GM18858 (cell line): ENCODE data around the gene C1QTNF5.

Experiments
- ATAC-seq: cut with Tn5 transposase; IDR thresholded peaks from one replicate; pipeline ENCODE4 v1.9.1; 2021; ENCODE audit not compliant: unreplicated experiment

The C1QTNF5 gene

DNA sequence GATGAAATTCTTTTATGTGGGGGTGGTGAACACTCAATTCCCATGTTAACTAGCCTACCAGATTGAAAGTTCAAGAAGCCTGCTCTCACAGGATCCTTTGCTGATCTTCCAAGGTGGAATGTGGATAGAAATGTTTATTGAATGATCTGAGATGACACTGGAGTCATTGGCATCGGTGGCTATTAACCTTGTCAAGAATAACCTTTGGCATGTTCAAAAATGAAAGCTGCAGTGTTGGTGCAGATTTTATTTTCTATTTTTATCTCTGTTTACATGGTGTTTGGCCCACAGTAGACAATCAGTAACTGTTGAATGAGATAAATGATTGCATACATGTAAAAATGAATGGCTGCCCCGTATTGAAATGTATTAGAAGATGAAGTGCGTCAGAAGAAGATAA is 42.7 kb downstream of the C1QTNF5 start:
- ATAC-seq, result no peak

DNA sequence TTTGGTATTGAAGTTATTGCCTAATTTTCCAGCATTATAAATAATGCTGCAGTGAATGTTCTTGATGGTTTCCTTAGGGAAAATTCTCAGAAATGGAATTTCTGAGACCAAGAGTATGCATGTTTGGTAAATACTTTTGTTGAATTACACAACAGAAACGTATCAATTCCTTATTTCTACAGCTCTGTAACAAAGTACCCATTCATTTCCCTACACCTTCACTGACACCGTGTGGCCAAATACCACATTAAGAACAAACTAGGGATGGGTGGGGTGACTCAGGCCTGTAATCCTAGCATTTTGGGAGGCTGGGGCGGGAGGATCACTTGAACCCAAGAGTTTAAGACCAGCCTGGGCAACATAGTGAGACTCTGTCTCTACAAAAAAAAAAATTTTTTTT is 45.5 kb downstream of the C1QTNF5 start:
- ATAC-seq, result no peak

DNA sequence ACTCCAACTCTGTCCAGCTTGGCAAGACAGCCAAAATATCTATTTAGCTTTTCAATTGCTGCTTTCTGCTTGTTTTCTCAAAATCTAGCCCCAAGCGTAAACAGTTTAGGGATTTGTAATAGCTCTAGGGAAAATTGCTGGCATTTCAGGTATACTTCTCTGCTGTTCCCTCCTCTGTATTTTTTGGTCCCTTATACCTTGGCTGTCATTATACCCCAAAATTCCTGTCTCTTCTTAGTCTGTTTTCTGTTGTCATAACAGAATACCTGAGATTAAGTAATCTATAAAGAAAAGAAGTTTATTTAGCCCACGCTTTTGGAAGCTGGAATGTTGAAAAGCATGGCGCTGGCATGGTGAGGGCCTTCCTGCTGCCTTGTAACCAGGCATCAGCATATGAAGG is 47.2 kb downstream of the C1QTNF5 start:
- ATAC-seq, result no peak

DNA sequence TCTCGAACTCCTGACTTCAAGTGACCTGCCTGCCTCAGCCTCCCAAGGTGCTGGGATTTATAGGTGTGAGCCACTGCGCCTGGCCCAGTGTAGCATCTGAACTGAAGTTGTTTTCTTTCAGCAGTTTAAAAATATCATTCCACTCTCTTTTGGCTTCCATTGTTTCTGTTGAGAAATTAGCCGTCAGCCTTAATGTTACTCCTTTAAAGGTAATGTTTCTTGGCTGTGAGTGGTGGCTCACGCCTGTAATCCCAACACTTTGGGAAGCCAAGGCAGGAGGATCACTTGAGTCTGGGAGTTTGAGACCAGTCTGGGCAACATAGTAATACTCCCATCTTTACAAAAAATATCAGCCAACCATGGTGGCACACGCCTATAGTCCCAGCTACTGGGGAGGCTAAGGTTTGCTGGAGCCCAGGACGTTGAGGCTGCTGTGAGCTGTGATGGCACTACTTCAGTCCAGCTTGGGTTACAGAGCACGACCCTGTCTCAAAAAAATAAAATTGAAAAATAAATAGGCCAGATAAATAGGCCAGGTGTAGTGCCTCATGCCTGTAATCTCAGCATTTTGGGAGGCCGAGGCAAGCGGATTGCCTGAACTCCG is 49.7 kb downstream of the C1QTNF5 start:
- ATAC-seq, result no peak
